Erythroblast (primary cell): ENCODE measurements around the gene SOX18.

Experiments
- GATA1 ChIP-seq: IDR thresholded peaks from 2 replicates; pipeline ENCODE4 v1.6.1; 2011; ENCODE audit warnings: low read depth, mild to moderate bottlenecking, control low read depth, low read length, moderate library complexity
- POLR2A ChIP-seq: IDR thresholded peaks from 2 replicates; pipeline ENCODE4 v1.6.1; 2011; ENCODE audit warnings: mild to moderate bottlenecking, low read length

- no peak for TF ChIP-seq POLR2A
- TF ChIP-seq GATA1: no peak
Observed at GRCh38 chr20:64025826-64026412, 23.5 kb downstream of the SOX18 start.
